H9 (cell line): ENCODE measurements around the gene NMRK1. TPM values are rescaled to one million over a fixed set of nuclear protein-coding genes. Genes with fewer than 3 reads are reported as not detected.

Experiments
- DNase-seq: peaks from one replicate; pipeline ENCODE4 v3.0.0-alpha.2; 2017
- H2AFZ ChIP-seq: one replicate; pipeline ENCODE4 v1.6.1; 2013; ENCODE audit warnings: mild to moderate bottlenecking, low read length, control low read depth, moderate library complexity
- H2AK5ac ChIP-seq: 2 replicates; pipeline ENCODE4 v1.6.1; 2013; ENCODE audit warnings: low read length, control low read depth, mixed read lengths; ENCODE audit not compliant: insufficient read length
- H2BK120ac ChIP-seq: one replicate; pipeline ENCODE4 v1.6.1; 2013; ENCODE audit warnings: low read depth, mild to moderate bottlenecking, low read length, control low read depth, inconsistent platforms; ENCODE audit not compliant: poor library complexity, severe bottlenecking
- H2BK12ac ChIP-seq: 2 replicates; pipeline ENCODE4 v1.6.1; 2013; ENCODE audit warnings: low read length, control low read depth, mixed read lengths, low read depth; ENCODE audit not compliant: insufficient read length
- H2BK15ac ChIP-seq: 2 replicates; pipeline ENCODE4 v1.6.1; 2013; ENCODE audit warnings: low read depth, low read length, control low read depth
- H2BK20ac ChIP-seq: one replicate; pipeline ENCODE4 v1.6.1; 2013; ENCODE audit warnings: low read depth, mild to moderate bottlenecking, low read length, control low read depth, inconsistent platforms; ENCODE audit not compliant: poor library complexity, severe bottlenecking
- H2BK5ac ChIP-seq: 2 replicates; pipeline ENCODE4 v1.6.1; 2013; ENCODE audit warnings: low read length, control low read depth, mixed read lengths; ENCODE audit not compliant: insufficient read length
- H3K14ac ChIP-seq: 2 replicates; pipeline ENCODE4 v1.6.1; 2013; ENCODE audit warnings: low read length, control low read depth; ENCODE audit not compliant: insufficient read depth
- H3K18ac ChIP-seq: 2 replicates; pipeline ENCODE4 v1.6.1; 2013; ENCODE audit warnings: low read depth, mild to moderate bottlenecking, mixed read lengths, low read length, control low read depth; ENCODE audit not compliant: insufficient read length
- H3K23ac ChIP-seq: 2 replicates; pipeline ENCODE4 v1.6.1; 2013; ENCODE audit warnings: low read length, control low read depth, mixed read lengths, low read depth; ENCODE audit not compliant: insufficient read length
- H3K23me2 ChIP-seq: 2 replicates; pipeline ENCODE4 v1.6.1; 2013; ENCODE audit warnings: low read depth, mild to moderate bottlenecking, mixed read lengths, low read length, control low read depth; ENCODE audit not compliant: insufficient read length, poor library complexity, severe bottlenecking
- H3K27ac ChIP-seq: 2 replicates; pipeline ENCODE4 v1.5.1; 2013; ENCODE audit warnings: low read length, control low read depth, mixed read lengths, low read depth; ENCODE audit not compliant: insufficient read length
- H3K27me3 ChIP-seq: 2 replicates; pipeline ENCODE4 v1.6.1; 2013; ENCODE audit warnings: low read length, control low read depth, inconsistent platforms; ENCODE audit not compliant: insufficient read depth
- H3K4ac ChIP-seq: 2 replicates; pipeline ENCODE4 v1.6.1; 2013; ENCODE audit warnings: low read depth, mild to moderate bottlenecking, control low read depth, inconsistent platforms, low read length, moderate library complexity
- H3K4me1 ChIP-seq: 2 replicates; pipeline ENCODE4 v1.6.1; 2013; ENCODE audit warnings: low read length, control low read depth, inconsistent platforms; ENCODE audit not compliant: insufficient read depth
- H3K4me2 ChIP-seq: 2 replicates; pipeline ENCODE4 v1.6.1; 2013; ENCODE audit warnings: low read length, control low read depth, mixed read lengths; ENCODE audit not compliant: insufficient read length, insufficient read depth
- H3K56ac ChIP-seq: 2 replicates; pipeline ENCODE4 v1.6.1; 2013; ENCODE audit warnings: low read depth, mild to moderate bottlenecking, mixed read lengths, low read length, control low read depth; ENCODE audit not compliant: insufficient read length
- H3K79me1 ChIP-seq: 2 replicates; pipeline ENCODE4 v1.6.1; 2013; ENCODE audit warnings: low read depth, mild to moderate bottlenecking, moderate library complexity, low read length, control low read depth, inconsistent platforms; ENCODE audit not compliant: insufficient read depth, poor library complexity, severe bottlenecking
- H3K79me2 ChIP-seq: 2 replicates; pipeline ENCODE4 v1.6.1; 2013; ENCODE audit warnings: low read length, control low read depth, inconsistent platforms; ENCODE audit not compliant: insufficient read depth
- H3K9ac ChIP-seq: 2 replicates; pipeline ENCODE4 v1.6.1; 2013; ENCODE audit warnings: low read length, control low read depth, mixed read lengths; ENCODE audit not compliant: insufficient read length; ENCODE audit errors: extremely low read depth
- H3K9me3 ChIP-seq: one replicate; pipeline ENCODE4 v1.6.1; 2013; ENCODE audit warnings: low read depth, low read length, inconsistent platforms; ENCODE audit not compliant: control insufficient read depth
- H3T11ph ChIP-seq: one replicate; pipeline ENCODE4 v1.6.1; 2013; ENCODE audit warnings: mild to moderate bottlenecking, low read length, control low read depth, inconsistent platforms
- H4K20me1 ChIP-seq: one replicate; pipeline ENCODE4 v1.6.1; 2013; ENCODE audit not compliant: control insufficient read depth, insufficient read length, insufficient read depth
- H4K5ac ChIP-seq: 2 replicates; pipeline ENCODE4 v1.6.1; 2013; ENCODE audit warnings: low read depth, mild to moderate bottlenecking, mixed read lengths, low read length, control low read depth; ENCODE audit not compliant: insufficient read length
- H4K8ac ChIP-seq: replicated peaks from 2 replicates; pipeline ENCODE4 v1.6.1; 2013; ENCODE audit warnings: low read length, control low read depth, mixed read lengths, low read depth; ENCODE audit not compliant: insufficient read length
- H4K91ac ChIP-seq: 2 replicates; pipeline ENCODE4 v1.6.1; 2013; ENCODE audit warnings: low read depth, mild to moderate bottlenecking, moderate library complexity, mixed read lengths, low read length, control low read depth; ENCODE audit not compliant: insufficient read length
- H3K27ac Mint-ChIP-seq, 3 experiments: 2 replicates in 2 of 3; 3 replicates in 1 of 3; pipeline ENCODE4 v1.8.0; 2020 to 2021; ENCODE audit warnings: mixed read lengths in 3 of 3, mild to moderate bottlenecking in 1 of 3, moderate library complexity in 1 of 3
- H3K27me3 Mint-ChIP-seq: 2 replicates; pipeline ENCODE4 v1.8.0; 2021; ENCODE audit warnings: low read depth, mild to moderate bottlenecking, moderate library complexity, mixed read lengths
- H3K36me3 Mint-ChIP-seq, 3 experiments: 2 replicates in 2 of 3; 3 replicates in 1 of 3; pipeline ENCODE4 v1.8.0; 2020 to 2021; ENCODE audit warnings: low read depth in 3 of 3, mixed read lengths in 3 of 3; ENCODE audit not compliant: insufficient read depth in 1 of 3
- H3K4me1 Mint-ChIP-seq, 2 experiments: 2 replicates each; pipeline ENCODE4 v1.8.0; 2020; ENCODE audit warnings: mixed read lengths in 2 of 2
- H3K4me3 Mint-ChIP-seq, 2 experiments: 2 replicates in 1 of 2; 3 replicates in 1 of 2; pipeline ENCODE4 v1.8.0; 2020 to 2021; ENCODE audit warnings: mild to moderate bottlenecking in 2 of 2, mixed read lengths in 2 of 2, moderate library complexity in 1 of 2
- H3K9me3 Mint-ChIP-seq, 2 experiments: 2 replicates in 1 of 2; 3 replicates in 1 of 2; pipeline ENCODE4 v1.8.0; 2020; ENCODE audit warnings: mild to moderate bottlenecking in 2 of 2, mixed read lengths in 2 of 2, moderate library complexity in 1 of 2
- WGBS: extraction: QIAGEN DNeasy Blood & Tissue Kit; methylation state at CpG from one replicate; pipeline ENCODE4 v1.1.7; 2013; ENCODE audit warnings: missing lambda C conversion rate, low lambda C conversion rate, mixed read lengths; ENCODE audit not compliant: insufficient read length; ENCODE audit errors: extremely low coverage; 5-methylcytosine and 5-hydroxymethylcytosine counted together
- total RNA-seq: library from RNA; stranded (reverse); gene quantifications from 2 replicates; pipeline ENCODE4 v1.2.1, GENCODE V29; 2021
- TF ChIP-seq, protein P1 (sequence below): fragments of 200-600 bp; sonication (generic); conservative IDR thresholded peaks from 3 replicates; pipeline ENCODE4 v1.8.0; 2021; ENCODE audit warnings: antibody characterized with exemption, mild to moderate bottlenecking

NMRK1 gene
- total RNA-seq, 1 experiment from 2014 or later: 3.0 TPM

DNA sequence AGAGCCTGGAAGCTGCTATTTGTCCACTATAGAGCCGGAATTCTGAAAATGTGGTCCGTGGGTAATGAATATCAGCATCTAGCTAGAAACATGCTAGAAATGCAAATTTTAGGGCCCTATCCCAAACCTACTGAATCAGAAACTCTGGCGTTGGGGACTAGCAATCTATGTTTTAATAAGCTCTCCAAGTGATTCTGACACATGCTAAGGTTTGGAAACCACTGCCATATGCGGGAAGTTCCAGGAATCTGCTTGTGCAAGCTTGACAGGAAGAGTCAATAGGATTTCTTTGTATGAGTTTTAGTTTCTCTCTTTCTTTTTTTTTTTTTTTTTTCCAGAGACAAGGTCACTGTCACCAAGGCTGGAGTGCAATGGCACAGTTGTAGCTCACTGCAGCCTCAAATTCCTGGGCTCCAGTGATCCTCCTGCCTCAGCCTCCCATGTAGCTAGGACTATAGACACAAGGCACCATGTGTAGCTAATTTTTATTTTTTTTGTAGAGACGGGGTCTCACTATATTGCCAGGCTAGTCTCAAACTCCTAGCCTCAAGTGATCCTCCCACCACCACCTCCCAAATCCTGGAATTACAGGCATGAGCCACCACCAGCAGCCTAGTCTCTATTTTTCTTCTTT is 33.5 kb downstream of the NMRK1 start:
- no peak overlapping the region for H3K4me3 Mint-ChIP-seq
- Histone ChIP-seq H2BK15ac (no peak overlapping the region), H2AFZ (no peak overlapping the region), H3K27ac (no peak overlapping the region), H2BK20ac (no peak overlapping the region), H2BK120ac (no peak overlapping the region), H4K20me1 (no peaks in the 10 kb centered on the region), H2BK5ac (no peak overlapping the region), H2AK5ac (no peak overlapping the region), H3K9me3 (no peaks in the 10 kb centered on the region), H3K18ac (no peak overlapping the region), H3T11ph (no peak overlapping the region), H3K4me2 (no peak overlapping the region), H3K9ac (no peak overlapping the region), H3K23me2 (no peaks in the 10 kb centered on the region), H4K91ac (no peak overlapping the region), H3K56ac (no peak overlapping the region), H3K4me1 (no peaks in the 10 kb centered on the region), H3K4ac (no peak overlapping the region), H3K79me2 (no peaks in the 10 kb centered on the region), H3K79me1 (no peaks in the 10 kb centered on the region), H3K14ac (no peak overlapping the region), H3K23ac (no peak overlapping the region), H2BK12ac (no peak overlapping the region), H4K8ac (no peak overlapping the region), H4K5ac (no peak overlapping the region), H3K27me3 (no peaks in the 10 kb centered on the region)
- TF ChIP-seq, protein P1, sequence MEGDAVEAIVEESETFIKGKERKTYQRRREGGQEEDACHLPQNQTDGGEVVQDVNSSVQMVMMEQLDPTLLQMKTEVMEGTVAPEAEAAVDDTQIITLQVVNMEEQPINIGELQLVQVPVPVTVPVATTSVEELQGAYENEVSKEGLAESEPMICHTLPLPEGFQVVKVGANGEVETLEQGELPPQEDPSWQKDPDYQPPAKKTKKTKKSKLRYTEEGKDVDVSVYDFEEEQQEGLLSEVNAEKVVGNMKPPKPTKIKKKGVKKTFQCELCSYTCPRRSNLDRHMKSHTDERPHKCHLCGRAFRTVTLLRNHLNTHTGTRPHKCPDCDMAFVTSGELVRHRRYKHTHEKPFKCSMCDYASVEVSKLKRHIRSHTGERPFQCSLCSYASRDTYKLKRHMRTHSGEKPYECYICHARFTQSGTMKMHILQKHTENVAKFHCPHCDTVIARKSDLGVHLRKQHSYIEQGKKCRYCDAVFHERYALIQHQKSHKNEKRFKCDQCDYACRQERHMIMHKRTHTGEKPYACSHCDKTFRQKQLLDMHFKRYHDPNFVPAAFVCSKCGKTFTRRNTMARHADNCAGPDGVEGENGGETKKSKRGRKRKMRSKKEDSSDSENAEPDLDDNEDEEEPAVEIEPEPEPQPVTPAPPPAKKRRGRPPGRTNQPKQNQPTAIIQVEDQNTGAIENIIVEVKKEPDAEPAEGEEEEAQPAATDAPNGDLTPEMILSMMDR: no peak
- no peaks in the 10 kb centered on the region for H3K27me3 Mint-ChIP-seq
- no peak for DNase-seq
- H3K27ac Mint-ChIP-seq: no peak overlapping the region
- no peaks in the 10 kb centered on the region for H3K4me1 Mint-ChIP-seq
- WGBS: no CpG with 5 or more reads among the region's 5 CpGs
- peaks cover 0 to 7% (median 4%) of the 10 kb centered on the region in 3 experiments; a peak in 3 of 7 replicates for H3K36me3 Mint-ChIP-seq
- H3K9me3 Mint-ChIP-seq: peaks cover 20 to 29% of the 10 kb centered on the region in 2 experiments
